KG1 (cell line): ENCODE measurements around the gene RSPO3.

Source experiments
- DNase-seq: peaks from one replicate; lab custom pipeline; 2025; lab: John Stamatoyannopoulos, UW

RSPO3 gene

DNA sequence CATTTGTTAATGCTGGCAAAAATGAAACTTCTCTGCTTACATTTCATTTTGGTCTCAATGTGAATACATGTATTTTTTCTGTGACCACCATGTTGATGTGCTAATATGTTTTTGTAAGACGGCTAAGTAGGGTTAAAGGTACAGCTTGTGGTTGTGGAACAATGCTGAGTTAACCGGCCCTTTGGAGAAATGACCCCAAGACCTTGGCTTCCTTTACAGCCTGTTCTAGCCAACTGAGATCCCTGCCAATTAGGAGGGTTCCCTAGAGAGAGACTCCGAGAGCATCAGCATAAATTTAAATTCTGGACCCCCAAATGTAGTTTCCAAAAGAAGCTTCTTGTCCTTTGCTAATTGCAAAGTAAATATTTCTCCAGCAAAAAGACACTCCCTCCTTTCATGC lies 44.4 kb downstream of the RSPO3 start:
- DNase-seq: no peak

DNA sequence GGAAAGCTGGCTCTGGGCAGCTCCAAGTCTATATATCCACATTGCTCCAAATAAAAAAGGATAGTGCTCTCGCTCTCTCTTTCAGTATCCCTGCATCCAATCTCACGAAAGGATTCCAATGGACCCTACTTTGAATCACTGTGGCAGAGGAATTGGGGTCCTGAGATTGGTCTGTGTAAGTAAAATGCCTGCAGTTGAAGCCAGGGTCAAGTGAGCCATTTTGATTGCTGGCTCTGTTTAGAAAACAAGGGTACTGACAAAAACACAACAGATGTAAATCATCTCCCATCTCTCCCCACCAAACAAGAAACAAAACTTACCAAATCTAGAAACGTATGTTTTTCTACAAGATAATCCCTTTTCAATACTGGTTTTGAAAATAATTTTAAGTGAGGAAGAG lies 45.6 kb downstream of the RSPO3 start:
- no peak for DNase-seq

DNA sequence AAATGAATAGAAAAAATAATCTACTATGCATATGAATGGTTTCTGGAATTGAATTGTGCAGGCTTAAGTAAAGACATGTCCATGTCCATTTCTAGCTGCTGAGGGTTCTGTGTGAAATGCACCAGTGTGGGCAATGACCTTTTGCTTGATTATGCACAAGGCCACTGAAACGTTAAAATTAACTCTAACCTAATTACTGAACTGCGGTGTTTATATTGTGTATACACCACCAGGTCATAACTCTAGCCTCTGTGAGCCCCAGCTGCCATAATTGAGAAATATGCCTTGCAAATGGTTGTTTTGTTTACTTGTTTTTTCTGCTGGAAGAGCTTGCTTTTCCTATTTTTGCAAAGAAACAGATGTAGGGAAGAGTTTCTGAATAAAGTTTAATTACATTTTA lies 46.1 kb downstream of the RSPO3 start:
- no peak for DNase-seq

DNA sequence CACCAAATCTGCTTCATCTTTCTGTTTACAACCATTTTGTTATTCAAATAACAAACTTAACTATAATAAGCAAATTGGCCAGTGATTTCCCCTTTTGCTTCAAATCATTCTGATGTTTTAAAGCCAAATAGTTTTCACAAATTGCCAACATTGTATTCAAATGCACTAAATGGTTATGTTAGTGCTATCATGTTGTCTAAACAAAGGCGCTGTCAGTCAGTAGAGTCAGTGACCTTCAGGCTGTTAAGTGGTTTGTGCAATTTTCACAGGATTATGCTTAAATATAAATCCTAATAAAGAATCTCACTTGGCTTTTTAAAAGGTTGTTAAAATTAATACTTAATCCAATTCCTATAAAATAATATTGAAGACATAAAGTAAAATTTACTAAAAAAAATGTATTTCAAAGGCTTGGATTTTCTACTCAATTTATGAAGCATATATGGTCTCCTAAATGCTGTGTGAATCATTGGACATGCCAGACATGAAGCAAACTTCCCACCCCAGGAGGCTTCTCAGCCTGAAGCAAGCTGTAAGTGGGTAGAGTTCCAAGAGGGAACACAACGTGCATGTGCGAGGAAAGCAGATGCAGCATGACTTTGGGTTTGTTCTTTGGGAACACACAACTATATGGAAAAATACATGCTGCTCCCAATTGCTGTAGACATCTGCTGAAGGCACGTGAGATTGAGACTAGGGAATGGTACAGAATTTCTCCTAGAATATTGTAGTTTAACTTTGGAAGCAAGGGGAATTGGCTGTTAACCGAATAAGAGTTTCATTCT lies 54.9 kb downstream of the RSPO3 start:
- DNase-seq: no peak

DNA sequence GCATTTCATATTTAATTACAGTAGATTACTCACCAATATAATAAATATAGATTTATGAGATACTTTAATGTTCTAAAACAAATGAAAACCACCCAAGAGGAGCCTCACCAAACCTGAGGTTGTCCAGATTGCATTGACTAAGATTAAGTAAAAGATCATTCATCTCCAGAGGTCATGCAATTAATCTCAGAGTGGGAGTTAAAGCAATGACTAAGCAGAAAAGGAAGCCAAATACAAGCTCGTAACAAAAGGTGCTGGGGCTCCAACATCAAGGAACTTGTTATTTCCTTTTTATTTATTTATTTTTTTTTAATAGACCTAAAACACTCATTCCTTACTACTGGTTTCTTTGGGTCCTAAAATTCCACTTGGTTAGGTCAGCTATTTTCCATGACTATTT lies 57.7 kb downstream of the RSPO3 start:
- no peak for DNase-seq

DNA sequence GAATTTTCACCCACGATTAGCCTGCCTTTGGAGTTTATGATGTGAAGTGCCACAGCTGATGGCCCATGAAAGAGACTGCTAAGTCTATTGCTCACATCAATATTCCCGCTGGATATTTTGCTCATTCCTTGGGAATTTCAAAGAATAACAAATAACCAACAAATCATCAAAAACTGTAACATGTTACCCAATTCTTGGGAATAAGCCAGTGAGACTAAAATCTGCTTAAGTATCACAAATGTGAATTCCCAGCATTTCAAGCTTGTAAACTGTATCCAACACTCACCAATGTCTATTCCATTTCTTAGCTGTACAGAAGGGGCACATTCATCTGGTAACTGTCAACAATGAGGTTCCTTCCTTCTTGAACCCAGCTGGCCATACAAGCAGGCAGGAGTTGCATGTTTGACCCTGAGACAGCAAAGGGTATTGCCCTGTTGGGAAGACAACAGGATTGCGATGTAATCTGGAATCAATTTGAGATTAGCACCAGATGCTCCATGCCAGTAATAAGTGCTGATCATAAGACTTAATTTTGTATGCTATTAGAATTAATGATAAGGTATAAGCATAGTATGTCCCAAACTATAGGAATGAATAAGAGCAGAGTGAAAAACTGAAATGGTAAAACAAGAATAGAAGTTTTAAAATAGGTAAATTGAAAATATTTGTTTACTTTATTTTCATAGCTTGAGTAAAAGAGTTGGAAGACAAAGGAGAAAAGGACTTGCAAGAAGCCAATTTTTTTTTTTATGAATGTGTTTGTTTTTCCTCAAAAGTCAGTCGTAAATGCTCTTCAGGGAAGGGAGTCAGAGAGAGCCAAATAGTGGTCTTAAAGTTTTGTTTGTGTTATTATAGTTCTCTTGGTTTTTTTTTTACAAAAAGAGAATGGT lies 58.8 kb downstream of the RSPO3 start:
- DNase-seq: no peak

DNA sequence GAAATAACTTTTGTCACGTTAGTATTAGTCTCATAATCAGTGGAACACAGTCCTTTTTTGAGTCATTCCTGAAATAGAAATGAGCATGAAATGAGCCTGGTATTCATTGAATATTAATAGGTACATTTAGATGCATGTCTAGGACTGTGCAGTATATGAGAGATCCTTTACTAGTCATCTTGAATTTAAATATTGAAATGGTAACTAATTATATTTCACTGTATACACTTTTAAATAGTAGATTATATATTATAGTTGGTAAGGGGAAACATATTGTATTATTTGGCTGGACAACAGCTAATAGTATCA lies 59.4 kb downstream of the RSPO3 start:
- no peak for DNase-seq

DNA sequence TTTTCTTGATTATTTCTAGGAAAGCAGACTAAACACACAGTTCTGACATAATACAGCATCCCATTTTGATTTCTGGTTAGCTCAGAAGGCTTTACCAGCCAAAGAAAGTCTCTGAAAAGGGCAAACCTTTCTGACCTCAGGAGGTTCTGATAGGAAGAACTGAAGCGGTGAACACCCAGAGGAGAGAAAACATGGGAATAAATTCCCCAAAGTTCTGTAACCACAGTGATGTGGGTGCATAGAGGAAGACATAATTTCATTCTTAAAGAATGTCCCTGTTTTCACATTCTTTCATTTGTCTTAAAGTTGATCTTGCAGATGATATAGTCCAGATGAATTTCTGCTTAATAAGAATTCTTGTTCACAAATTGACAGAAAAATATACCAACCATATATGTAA lies 60.3 kb downstream of the RSPO3 start:
- no peak for DNase-seq

DNA sequence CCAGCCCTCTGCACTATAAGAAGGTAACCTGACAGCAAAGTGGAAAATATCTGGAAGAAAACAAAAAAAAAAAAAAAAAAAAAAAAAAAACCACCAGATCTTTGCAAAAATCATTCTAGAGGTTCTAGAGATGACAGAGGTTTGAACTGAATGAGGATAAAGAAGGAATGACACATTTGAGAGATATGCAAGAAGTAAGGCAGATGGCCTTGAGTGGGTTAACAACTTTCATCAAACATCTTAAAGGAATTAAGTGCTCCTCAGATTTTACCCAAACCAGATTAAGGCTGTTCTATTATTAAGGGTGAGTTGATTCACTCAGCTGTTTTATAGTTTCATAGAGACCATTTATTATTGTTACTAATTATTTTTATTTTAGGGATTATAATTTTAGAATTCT lies 62.0 kb downstream of the RSPO3 start:
- DNase-seq: no peak

DNA sequence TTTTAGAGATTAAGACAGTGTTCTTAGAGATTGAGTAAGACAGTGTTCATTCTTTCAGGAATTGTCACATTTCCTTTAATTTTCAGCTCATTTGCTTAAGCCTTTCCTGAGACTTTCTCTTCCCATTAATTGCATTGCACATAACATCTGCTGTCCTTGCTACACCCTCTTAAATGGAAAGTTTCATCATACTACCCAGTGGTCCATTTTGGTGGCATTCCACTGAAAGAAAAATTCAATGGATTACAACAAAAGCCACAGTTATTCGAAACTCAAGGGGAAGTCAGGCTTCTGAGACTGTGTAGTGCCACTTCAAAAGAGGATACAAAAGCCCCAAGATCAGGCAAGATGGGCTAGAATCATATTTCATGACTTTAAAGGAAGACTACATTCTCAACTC lies 64.0 kb downstream of the RSPO3 start:
- no peak for DNase-seq

DNA sequence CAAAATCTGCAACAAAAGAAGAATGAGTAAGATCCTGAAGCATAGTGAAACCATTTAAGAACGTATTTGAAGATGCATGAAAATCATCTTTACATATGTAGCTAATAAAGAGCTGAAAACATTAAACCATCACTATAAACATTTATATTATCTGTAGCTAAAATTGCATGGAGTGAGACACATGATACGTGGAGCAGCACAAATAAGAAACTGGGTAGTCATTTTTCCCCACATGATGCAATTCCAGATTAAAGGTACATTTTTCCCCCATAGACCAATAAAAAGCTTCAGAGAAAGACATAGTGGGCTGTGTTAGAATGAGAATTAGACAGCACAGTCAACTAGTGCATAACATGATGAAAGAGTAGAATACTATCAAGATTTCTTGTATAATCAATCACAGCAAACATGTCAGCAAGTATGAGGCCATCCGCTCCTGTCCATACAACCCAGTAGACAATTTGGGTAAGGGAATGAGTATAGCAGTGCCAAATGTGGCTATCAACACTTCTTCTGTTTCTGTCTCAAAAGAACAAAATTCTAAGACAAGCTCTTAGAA lies 67.0 kb downstream of the RSPO3 start:
- DNase-seq: no peak

DNA sequence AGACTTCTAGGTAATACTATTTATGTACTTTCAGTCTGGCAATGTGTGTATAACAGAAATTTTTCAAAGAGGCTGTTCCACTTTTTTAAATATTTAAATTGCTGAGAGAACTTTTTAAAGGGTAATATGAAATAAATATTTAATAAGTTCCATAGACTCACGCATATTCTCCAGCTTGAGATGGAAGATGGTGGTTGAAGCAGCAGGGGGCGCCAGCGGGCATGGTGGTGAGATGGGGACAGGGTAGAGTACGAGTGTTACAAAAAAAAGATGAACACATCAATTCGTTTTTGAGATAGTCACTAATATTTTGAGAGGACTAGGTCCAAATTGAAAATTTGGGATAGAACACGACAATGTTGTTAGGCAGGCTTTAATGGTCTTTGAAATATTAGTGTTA lies 68.4 kb downstream of the RSPO3 start:
- DNase-seq: peak; percentile 14

DNA sequence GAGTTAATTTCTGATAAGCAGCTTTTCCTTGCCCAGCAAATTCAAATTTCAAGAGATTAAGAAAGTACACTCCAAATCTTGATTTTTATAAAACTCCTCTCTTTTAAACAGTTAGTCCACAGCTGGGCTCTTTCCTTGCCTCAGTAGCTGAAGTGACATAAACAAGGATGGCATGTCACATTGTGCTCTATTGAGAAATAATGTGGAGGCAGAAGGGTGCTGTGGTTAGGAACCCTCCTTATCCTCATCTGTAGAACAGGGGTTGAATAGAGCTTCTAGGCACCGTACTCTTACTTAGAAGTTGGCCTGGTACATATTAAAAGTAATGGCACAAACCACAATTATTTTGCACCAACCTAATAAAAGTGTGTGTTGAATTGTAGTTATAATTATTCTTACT lies 70.3 kb downstream of the RSPO3 start:
- no peak for DNase-seq

DNA sequence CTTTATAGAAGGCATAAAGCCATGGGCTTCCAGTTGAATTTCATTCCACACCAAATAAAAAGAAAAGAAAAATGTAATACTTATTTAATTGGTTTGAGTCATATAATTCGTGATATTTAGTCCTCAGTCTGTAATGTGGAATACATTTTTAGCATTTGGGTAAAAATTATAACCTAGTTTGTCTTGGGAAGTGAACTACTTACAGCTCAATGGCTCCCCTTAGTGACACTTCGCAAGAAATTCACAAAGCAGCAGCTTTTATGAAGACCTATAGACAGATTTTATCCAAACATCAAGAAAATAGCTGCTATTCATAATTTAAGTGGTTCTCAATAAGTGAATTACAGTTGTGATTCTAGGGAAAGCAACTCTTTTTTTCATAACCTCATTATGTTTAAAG lies 72.1 kb downstream of the RSPO3 start:
- DNase-seq: no peak

DNA sequence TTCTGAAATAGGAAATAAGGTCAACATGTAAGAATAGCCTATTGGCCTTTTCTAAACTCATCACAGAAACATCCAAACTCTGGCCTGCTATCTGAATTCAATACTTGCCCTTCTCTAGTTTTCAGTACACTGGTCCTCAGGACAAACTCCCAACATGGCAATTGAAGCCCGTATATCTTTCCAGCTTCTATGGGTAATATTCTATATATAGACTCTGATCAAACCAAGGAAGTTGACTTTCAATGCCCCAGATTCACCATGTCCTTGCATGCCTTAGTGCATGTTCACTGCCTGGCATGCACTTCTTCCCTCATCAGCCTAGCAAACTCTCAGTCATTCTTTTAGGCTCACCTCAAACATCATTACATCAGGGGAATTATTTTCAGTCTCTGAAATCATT lies 73.2 kb downstream of the RSPO3 start:
- DNase-seq: no peak

DNA sequence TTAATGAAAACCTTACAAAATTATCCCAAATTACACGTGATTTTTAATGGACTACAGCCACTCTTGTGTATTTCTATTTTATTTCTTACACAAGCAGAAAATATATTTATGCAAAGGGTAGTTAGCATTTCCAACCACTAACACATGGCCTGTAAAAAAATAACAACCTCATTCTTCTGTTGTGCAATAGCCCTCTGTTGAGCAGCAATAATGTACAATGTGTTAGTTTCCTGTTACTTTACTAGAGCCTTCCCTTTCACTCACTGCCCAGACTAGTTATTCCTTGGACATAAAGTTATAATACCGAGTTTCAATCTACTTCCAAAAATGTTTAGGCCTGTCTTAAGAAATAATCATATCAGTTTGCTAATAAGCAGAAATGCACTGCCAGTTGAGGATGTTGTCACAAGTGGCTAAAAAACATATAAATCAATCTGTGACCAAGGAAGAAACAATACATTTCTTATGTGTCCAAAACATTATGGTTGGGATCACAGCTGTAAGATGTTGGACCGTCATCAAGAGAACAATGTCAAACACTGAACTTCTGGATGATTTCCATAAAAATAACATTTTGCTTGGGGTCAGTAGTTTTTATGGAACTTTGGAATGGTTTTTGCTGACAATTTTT lies 74.6 kb downstream of the RSPO3 start:
- DNase-seq: no peak

DNA sequence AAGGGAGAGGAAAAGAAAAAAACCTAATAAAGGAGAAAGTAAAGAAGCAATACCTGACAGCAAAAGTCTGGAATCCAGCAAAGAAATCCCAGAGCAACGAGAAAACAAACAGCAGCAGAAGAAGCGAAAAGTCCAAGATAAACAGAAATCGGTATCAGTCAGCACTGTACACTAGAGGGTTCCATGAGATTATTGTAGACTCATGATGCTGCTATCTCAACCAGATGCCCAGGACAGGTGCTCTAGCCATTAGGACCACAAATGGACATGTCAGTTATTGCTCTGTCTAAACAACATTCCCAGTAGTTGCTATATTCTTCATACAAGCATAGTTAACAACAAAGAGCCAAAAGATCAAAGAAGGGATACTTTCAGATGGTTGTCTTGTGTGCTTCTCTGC lies 77.4 kb downstream of the RSPO3 start:
- DNase-seq: no peak

DNA sequence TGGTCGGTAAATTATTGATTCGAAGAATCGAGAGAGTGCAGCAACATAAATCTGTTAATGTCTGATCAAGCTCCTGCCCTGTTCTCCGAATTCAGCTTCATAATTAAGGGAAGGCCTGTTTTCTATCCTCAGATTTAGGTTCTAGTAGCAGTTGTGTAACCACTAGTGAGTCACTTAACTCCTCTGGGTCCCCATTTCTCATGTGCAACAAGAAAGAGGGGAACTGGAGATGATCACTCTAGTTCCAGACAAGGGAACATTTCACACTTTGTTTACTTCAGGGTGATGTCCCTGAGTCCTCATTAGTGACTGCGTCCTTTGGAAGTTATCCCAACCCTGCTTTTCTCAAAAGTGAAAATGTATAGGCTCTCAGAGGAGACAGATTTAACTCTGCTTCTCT lies 80.1 kb downstream of the RSPO3 start:
- no peak for DNase-seq

DNA sequence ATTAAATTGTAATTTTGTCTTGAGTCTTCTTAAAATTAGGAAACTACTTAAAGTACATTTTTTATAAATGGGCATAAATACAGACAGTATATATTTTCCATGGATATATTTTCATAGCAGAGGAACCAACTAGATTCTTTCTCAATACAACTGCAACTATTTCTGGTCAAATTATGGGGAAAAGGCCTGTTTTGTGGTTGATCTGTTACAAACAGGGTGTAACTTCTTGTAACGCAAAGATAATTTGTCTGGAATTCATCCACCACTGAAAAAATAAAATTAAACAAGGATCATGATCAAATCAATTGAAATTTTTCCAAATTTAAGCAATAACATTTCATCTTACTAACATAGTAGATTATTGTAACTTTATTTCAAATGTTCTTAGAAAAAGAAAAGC lies 81.0 kb downstream of the RSPO3 start:
- no peak for DNase-seq

DNA sequence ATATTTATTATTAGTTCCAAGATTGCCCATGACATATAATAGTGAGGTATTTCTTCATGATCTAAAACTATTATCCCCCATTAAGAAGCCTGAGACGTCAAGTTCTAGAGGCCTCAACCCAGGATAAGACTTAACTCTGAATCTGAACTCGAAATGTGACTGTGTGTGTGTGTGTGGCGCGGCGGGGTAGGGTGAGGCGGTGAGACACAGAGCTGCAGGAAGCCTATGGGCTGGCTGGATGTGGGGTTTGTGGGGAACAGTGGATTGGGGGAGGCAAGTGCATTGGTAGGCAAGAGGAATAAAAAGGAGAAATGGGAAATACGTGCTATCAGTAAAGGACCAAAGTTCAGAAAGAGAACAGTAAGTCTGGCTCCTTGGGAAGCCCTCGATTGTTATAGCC lies 81.6 kb downstream of the RSPO3 start:
- DNase-seq: no peak

DNA sequence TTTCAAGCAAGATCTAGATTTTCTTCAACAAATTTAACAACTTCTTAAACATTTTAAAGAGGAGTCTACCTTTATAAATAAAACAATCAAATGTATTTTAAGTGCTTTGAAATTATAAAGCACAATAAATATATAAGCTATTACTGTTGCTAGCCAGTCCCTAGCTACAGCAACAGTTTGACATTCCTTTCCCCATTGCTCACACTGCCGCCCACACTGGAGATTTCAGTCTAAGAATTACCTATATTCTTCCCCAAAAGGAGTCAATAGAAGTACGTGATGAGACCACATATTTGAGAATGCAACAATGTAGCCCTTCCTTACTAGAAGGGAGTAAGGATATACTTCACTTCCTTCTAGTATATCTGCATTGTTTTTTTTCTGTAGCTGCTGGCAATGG lies 82.8 kb downstream of the RSPO3 start:
- DNase-seq: no peak

DNA sequence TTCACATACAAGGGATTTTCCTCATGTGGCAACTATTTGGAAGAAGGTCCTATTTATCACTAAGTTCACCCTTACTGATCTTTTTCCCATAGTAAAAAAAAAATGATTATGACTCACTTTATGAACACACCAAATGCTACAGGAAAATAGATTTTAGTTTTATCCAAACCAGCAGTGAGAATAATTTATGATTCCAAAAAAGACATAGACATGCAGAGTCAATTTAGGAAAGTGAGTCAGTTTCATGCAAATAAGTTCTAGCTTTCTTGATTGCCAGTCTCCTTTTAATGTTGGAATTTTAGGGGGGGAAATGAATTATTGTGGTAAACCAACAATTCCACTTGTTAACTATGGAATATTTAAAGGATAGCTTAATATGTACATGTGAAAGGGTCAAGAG lies 84.2 kb downstream of the RSPO3 start:
- DNase-seq: no peak

DNA sequence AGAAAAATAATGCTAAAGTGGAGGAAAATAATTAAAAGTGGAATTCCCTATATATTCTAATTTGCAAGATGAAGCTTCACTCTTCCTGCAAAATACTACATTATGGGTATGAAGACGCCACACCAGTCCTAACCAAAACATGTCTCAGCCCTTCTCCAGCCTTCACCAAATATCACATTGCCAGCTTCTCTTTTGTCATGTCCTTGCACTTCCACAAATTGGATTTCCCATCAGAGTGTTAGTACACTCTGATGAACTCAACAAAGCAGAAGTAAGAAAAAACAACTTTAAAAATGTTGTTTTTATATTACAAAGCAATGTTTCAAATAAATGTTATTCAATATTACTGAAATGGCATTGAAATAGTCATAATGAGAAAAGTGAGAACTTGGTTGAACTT lies 85.8 kb downstream of the RSPO3 start:
- no peak for DNase-seq
